Hematopoietic multipotent progenitor cell treated with erythropoietin and hydrocortisone succinate and interleukin-3 and kit ligand, for 8 days (in vitro differentiated cells): Measurements from ENCODE around the gene CTSC.
"Not testable (repeated sequence)": the region's sequence is repeated elsewhere in the genome, so short reads cannot be mapped to it uniquely, and the experiment has no call there.

Experiments used
- DNase-seq: peaks from one replicate; pipeline ENCODE4 v3.0.0-alpha.2; 2015

CTSC gene

DNA sequence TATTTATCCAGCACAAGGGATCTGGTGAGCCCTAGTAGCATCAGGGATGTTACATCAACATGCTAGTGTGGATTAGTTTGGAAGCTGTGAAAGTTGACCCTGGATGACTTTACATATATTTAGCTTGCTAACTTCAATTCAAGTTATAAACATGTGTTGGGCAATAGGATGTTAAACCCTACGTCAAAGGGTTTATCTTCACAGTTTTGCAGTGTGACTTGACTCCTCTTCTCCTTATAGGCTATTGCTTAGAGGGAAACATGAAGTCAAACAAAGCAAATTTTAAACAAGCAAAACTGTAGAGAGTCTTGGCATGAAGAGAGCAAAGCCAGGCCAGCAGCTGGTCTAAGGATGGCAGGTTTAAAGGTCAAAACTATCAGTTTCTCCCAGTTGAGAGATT, 11.3 kb upstream of the CTSC start:
- DNase-seq = no peak

DNA sequence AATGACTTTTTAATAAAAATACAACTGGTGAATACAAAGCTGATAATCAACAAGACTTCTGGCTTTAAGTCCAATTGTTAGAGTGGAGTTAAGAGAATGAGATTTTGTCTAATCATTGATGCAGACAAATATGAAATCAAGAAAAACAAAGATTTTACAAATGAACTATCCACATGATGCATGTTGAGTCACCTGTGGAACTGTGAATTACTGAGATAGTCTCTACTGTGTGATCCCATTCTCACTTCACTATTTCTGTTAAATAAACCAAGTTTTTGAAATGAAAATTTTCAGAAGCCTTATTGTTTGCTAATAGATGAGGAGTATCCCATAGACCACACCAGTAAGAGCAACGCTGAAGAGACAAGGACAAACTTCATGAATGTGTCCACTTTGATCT, 8.4 kb upstream of the CTSC start:
- no peak for DNase-seq

DNA sequence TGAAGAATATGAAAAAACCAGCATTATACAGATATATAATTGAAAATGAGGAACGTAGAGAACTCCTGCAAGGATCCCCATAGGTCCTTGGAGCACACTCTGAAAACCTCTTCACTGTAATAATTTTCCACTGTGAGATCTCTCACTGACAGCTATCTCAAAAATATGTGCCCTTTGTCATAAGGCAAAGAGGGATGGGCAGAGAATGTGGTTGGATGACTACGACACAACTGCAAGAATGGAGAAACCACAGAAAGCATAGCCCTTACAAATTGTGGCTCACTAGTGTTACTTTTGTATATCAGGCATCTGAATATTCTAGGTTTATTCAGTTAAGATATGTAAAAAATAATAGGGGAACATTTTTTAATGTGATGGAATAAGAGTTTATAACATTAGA, 7.9 kb upstream of the CTSC start:
- peak; percentile 61 for DNase-seq

DNA sequence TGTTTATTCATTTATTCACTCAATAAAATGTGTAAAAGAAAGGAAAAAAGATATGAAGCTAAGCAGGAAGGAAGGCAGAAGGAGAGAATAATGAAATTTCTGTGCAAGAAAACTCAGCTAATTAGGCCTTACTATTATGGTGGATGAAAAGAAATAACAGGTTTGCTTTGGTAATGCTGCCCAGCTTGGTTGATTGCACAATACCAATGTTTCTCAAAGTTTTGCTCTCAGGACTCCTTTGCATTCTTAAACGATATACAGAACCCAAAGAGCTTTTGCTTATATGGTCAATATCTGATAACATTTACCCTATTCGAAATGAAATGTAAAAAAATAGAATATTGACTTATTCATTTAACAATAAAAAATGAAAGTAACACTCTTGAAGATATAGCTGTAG, 7.3 kb upstream of the CTSC start:
- no peak for DNase-seq

DNA sequence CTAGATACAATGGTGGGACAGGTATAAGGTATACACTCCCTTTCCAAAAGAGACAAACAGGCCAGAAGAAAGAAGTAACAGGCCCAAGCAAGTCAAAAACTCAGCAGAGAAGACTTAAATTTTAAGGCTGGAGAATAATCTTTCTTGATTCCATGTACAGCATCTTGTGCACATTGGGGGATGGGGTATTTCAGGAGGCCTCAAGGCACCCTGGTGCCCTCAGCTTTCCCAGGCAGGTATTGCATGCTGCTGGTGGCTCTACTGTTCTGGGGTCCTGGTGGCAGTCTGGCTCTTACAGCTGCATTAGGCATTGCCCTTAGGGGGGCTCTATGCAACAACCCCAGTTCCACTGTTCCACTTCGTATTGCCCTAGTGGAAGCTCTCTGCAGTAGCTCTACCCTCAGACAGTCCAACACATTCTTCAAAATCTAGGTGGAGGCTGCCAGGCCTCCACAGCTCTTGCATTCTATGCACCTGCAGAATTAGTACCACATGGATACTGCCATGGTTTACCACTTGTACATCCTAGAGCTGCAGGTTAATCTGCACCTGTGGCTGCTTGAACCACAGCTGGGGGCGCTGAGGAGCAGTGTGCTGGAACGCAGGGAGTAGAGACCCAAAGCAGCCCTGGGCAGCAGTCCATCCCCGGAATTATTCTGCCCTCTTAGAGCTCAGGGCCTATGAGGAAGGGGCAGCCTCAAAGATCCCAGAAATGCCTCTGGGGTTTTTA, 4.2 kb upstream of the CTSC start:
- no peak for DNase-seq

DNA sequence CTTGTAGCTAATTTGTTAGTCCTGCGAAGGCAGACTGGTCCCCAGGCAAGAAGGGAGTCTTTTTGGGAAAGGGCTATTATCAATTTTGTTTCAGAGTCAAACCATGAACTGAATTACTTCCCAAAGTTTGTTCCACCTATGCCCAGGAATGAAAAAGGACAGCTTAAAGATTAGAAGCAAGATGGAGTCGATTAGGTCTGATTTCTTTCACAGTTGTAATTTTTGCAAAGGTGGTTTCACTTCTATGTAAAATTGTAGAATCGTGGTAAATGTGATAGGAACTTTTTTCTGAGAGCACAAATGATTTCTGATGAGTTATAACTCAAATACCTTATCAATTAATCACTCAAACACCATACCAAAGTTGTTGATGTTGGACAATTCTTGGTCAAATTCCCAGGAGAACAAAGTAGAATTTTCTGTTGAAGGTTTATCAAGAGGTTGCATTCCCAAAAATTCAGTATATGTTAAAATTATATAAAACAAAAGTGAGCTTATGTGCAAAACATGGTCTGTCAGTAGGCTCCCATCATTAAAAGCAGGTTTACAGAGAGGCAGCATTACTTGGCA, 2.9 kb upstream of the CTSC start:
- DNase-seq = no peak

DNA sequence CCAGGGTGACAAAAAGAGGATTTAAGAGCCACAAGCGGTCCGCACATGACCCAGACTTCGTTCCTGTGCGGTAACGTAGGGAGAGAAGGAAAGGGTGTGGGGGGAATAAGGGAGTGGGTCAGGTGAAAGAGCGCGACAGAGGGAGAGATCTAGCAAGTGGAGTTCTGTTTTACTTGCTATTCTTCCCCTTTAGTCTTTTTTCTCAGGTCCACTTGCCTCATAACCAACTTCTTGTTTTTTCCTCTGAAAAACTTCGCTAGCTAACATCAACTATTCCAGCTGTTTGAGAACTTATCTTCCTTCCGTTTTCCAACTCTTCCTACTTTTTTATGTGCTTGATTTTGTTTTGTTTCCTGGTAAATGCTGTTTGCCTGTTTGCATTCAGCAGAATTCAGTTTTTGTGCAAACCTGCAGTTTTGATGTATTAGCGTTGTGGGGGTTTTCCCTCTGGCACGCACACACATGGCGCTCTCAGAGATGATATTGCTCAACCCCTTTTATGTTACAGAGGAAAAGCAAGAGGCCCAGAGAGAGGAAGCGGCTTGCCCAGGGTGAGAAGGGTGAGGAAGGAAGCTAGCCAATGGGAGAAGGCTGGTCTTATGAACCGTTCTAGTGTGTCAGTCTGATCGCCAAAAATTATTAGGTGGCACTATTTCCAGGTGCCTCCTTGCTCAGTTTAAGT, 592 bp upstream of the CTSC start:
- DNase-seq = peak; percentile 84

DNA sequence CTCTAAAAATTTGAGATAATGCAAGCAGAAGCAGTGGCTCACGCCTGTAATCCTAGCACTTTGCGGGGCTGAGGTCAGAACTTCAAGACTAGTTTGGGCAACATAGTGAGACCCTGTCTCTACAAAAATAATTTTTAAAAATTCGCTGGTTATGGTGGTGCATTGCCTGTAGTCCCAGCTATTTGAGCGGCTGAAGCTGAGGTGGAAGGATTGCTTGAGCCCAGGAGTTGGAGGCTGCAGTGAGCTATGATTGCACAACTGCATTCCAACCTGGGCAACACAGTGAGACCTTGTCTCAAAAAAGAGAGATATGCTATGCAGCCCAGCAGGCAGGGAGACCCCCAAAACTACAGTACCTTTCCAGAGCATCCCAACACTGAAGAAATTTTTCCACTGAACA, 2.3 kb downstream of the CTSC start:
- DNase-seq = no peak

DNA sequence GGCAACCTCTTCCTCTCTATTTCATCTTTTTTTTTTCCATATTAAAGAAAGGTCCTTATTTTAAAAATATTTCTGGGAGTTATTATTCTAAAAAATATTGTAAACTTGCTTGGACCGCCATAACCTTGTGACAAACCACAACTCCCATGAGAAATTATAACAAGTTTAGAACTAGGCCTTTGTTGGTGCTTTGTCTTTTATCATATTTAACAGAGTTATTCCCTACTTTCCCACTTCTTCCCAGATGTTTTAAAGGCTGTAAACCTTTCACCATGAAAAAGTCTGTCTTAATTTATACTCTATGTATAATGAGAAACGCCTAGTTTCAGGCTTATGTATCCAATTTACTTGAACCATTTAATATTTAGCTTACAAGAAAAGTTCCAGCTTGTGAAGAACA, 3.7 kb downstream of the CTSC start:
- DNase-seq = no peak

DNA sequence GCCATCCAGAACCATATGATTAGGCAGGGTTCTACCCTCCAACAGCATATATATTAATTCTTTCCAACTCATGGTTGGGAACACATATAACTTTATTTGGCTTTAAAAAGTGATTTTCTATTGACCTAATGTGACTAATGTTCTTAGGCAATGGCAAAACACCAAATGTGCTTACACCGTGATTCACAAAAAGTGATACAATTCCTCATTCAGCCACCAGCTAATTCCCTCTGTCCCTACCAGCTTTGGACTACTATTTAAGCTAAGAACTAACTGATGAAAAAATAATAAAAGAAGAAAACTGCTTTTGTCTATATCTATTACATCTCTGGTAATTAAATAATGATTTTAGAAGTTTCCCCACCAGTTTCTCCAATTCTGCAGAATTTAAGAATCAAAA, 4.7 kb downstream of the CTSC start:
- no peak for DNase-seq

DNA sequence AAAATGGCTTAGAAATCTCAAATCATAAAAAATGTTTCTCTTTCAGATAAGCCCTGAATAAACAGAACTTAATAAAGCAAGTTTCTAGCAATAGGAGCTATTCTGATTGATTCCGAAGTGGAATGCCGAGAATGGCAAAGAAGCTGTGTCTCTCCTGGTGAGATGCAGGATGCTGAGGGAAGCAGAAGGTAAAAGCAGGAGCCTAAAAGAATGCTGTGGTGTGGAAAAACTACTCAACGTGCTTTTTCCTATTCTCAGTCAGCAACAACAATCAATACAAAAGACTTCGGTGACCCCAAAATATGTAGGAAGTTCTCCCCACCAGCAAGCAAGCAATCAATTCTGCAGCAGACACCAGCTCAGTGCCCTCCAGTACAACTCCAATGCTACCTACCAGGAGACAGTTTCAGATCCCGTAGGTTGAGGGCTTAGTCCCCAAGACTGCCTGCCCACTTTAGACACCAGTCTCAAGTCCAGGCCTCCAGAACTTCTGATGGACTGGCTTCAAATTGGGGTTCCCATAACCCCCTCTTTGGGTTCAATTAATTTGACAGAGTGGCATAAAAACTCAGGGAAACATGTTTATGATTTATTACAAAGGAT, 6.6 kb downstream of the CTSC start:
- DNase-seq = no peak

DNA sequence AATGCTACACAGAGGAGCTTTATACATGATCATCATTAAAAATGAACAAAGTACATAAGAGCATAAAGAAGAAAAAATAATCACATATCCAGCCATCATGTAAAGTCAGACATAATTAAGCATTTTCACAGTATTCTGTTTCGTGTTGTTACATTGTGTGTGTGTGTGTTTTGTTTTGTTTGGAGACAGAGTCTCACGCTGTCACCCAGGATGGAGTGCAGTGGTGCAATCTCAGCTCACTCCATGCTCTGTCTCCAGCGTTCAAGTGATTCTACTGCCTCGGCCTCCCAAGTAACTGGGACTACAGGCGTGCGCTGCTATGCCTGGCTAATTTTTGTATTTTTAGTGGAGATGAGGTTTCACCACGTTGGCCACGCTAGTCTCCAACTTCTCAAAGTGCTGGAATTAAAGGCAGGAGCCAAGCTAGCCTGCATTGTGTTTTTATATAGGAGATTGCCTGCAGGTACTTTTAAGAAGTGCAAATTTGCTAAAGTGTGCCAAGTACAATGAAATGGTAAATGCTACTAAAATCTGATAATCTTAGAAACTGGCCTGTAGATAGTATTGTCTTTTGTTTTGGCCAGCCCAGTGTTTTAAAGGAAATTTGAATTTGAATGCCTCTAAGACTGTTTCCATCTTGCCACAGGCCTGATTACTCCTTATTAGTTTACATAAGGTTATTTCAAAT, 7.8 kb downstream of the CTSC start:
- DNase-seq = no peak

DNA sequence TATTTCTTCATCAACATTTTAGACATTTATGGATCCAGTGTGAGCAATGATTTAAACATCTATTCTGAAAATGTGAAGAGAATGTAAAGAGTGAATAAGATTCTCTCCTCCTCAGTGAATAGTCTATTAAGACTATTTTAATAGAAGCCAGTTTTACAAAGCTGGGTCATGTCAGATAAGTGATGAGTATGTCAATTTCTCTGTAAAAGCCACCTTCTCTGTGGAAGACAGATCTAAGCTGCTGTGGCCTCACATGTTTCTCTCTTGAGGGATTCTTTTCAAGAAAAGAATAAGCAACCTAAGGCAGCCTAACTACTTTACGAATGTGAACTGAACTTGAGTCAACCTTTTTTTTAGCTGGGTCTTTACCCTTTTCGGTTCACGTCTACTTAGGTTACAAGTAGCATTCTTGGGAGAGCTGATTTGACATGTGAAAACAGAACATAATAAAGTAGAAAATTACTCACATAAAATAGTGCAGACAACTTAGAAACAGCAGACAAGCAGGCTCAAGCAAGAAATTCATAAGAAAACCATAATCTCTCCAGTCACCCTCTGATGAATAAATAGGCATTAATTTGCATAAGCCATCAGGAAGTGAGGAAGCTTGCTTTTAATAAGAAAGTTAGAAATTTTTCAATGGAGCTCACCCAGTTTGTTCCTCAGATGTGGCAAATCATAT, 9.9 kb downstream of the CTSC start:
- DNase-seq = no peak

DNA sequence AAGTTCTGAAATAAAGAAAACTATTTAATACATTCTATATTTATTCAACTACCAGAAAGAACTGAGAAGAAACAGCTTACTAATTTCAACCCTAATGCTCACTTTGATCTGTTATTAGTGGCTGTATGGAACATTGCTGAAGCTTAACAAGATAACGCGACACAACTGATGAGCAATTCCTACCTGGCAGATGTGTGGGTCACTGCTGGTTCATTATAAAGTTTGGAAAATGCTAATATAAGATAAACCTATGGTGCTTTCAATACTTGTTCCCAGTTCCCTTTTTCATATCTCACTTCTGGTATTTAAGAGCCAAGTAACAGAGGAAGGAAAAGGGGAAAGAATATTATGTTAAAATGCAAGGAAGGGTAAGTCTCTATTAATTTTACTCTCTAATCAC, 10.5 kb downstream of the CTSC start:
- no peak for DNase-seq

DNA sequence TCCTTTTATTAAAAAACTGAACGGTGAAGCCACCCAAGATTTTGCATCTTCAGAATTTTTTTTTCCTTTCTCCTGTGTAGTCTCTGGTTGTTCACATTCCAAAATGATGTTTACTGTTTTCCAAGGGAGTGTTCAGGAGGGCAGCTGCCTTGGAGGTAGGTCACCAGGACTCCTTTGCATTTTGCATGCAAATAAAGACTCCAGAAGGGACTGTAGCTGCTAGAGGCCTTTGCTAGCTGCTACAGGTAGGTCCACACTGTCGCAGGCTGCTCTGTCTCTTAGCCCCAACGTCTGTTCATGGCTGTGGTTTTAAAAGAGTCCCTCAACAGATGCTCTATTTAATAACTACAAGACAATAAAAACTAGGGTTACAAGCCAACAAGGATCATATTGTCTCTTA, 11.4 kb downstream of the CTSC start:
- DNase-seq = no peak

DNA sequence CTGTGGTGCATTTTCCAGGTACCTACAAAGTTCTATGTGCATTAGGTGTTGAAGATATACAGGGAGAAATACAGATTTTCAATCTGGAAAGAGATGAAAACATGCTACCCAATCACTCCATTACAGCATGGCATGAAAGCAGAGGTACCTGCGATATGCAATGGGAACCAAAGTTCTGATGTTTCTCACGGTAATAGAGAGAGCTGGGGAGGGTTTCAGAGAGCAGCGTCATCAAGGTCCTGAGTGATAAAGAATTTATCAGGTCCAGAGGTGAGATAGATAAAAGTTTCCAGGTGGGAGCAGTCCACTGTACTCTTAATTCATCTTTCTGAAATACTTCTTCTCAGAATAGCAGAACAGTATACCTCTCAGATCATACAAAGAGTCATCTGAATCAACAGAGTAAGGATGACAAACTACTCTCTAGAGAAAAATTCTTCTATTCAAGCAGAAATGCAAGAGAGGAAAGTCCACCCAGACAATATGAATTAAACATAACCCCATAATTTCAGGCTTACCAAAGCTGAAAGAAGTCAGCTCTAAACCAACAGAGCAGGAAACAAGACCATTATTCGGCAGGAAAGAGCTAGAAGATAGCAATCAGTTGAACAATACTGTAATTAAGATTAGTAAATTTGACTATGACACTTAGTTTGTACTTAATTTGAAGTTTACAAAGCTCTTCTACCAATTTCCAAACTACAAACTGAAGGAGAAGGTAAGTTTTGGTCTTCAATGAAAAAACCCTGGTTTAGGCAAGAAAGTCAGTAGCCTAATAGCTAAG, 12.8 kb downstream of the CTSC start:
- no peak for DNase-seq

DNA sequence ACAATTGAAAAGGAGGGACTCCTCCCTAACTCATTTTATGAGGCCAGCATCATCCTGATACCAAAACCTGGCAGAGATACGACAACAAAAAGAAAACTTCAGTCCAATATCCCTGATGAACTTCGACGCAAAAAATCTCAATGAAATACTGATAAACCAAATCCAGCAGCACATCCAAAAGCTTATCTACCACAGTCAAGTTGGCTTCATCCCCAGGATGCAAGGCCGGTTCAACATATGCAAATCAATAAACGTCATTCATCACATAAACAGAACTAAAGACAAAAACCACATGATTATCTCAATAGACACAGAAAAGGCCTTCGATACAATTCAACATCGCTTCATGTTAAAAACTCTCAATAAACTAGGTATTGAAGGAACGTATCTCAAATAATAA, 14.7 kb downstream of the CTSC start:
- peak; percentile 62 for DNase-seq

DNA sequence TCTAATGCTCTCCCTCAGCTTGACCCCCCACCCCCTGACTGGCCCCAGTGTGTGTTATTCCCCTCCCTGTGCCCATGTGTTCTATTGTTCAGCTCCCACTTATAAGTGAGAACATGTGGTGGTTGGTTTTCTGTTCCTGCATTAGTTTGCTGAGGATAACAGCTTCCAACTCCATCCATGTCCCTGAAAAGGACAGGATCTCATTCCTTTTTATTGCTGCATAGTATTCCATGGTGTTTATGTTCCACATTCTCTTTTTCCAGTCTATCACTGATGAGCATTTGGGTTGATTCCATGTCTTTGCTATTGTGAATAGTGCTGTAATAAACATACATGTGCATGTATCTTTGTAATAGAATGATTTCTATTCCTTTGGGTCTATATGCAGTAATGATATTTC, 16.1 kb downstream of the CTSC start:
- DNase-seq = not testable (repeated sequence)

DNA sequence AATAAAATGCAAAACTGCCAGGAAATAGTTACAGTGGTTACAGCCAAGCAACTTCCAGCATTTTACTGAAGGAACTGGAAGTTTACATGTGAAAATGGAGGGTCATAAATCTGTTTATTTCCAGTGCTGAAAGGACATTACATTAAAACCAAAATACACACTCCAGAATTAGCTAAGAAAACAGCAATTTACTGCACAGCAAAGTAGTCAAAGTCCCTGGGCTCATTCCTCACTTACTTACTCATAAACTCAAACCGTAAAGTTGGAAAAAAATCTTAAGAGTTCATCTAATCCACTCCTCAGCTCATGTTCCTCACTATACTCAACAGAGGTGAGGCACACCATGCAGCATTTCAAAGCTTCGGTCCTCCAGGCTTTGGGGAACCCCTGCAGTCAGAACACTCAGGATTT, 17.4 kb downstream of the CTSC start:
- no peak for DNase-seq

DNA sequence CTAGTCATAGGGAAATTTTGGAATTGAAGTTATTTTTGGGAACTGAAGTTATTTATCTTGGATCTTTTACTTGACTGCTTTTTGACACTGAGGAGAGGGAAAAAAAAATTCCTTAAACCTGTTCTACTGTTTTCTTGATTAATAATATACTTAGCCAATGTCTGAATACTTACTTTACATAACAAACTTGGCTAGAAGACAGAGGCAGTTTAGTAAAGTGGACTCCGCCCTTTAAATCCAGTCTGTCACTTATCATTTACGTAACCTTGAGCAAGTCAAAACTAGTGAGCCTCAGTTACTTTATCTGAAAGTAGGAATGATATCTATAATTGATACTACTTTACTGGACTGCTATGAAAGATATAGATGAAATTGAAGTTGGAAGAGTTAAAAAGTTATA, 19.5 kb downstream of the CTSC start:
- DNase-seq = peak; percentile 35

DNA sequence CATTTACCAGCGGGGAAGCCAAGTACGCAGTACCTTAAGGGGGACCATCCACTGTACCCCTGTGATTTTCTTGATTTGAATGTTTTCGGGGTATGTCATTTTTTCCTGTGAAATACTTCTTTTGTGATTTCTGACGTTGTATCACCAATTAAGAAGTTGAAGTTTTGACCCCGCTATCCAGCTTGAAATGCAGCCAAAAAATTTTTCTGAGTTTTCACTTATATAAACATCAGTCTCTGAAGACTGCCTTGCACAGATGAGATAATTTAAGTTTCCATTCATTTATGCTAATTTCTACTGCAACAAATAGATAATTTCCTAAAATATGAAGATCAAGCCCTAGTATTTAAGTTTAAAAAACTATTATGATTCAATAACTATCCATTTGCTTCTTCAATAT, 20.0 kb downstream of the CTSC start:
- DNase-seq = no peak

DNA sequence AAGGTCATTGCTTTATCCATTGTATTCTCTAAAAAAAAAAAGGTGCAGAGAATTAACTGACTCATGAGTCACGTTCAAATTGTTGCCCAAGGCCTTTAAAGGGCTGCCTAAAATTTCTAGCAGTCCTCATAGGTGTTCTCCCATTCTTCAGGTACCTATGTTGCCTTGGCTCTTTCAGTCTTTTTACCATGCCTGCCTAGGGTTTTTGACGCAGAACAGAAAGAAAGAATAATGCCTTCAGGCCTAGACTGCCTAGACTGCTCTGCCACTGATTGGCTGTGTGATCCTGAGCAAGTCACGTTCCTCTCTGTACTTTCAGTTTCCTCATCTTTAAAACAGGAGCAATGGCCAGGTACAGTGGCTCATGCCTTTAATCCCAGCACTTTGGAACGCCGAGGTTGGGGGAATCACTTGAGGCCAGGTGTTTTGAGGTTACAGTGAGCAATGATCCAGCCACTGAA, 21.5 kb downstream of the CTSC start:
- DNase-seq = no peak
